ENCODE measurements around the gene UNC119B.

Gene UNC119B

DNA sequence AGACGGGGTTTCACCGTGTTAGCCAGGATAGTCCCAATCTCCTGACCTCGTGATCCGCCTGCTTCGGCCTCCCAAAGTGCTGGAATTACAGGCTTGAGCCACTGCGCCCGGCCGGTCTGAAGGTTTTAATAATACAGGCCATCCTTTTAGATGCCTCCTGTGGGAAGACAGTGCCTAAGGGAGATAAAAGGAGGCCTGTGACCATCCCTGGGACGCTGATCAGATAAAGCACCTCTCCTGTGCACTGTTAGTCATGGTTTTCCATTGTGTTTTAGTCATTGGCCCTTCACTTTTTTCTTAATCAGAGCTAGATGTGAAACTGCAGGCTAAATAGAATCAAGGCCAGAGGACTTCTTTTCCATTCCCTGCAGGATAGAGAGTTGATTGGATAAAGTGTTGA is 7.8 kb downstream of the UNC119B start:
- H3K36me3 ChIP-seq (ENCODE audit: control insufficient read depth, insufficient read depth, low read length) = peaks cover 55% of the 10 kb centered on the region
- no CpG with 5 or more reads among the region's 9 CpGs for WGBS (ENCODE audit: insufficient coverage, insufficient read length)
- H3K27me3 ChIP-seq (ENCODE audit: control insufficient read depth, insufficient read depth, low read length) = no peaks in the 10 kb centered on the region
- H3K4me1 ChIP-seq (ENCODE audit: control insufficient read depth, insufficient read depth, low read length) = no peaks in the 10 kb centered on the region
- H3K27ac ChIP-seq (ENCODE audit: low read length) = no peak overlapping the region
- H3K9me3 ChIP-seq (ENCODE audit: control insufficient read depth, insufficient read depth, low read length) = no peaks in the 10 kb centered on the region
- DNase-seq (ENCODE audit: low read depth, low spot score) = no peak
- no peak overlapping the region for H3K4me3 ChIP-seq (ENCODE audit: low read length)

DNA sequence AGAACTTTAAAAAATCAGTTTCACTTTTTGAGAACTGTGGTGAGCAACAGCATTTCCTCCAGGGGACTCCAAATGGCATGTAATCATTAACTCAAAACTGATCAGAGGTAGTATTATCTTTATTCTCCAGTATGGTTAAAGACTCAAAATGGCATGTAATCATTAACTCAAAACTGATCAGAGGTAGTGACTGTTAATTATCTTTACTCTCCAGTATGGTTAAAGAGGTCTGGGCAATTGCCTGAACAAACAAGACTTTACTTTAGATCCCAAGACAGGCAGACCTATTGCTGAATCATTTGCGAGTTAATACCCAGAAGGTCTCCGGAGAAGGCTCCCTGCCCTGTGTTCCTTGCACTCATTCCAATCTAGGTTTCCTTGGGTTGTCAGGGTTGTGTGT is 8.8 kb downstream of the UNC119B start:
- H3K4me3 ChIP-seq (ENCODE audit: low read length) = no peak overlapping the region
- peaks cover 53% of the 10 kb centered on the region for H3K36me3 ChIP-seq (ENCODE audit: control insufficient read depth, insufficient read depth, low read length)
- H3K27me3 ChIP-seq (ENCODE audit: control insufficient read depth, insufficient read depth, low read length) = no peaks in the 10 kb centered on the region
- H3K27ac ChIP-seq (ENCODE audit: low read length) = no peak overlapping the region
- H3K4me1 ChIP-seq (ENCODE audit: control insufficient read depth, insufficient read depth, low read length) = no peaks in the 10 kb centered on the region
- no peaks in the 10 kb centered on the region for H3K9me3 ChIP-seq (ENCODE audit: control insufficient read depth, insufficient read depth, low read length)
- no CpG with 5 or more reads among the region's 2 CpGs for WGBS (ENCODE audit: insufficient coverage, insufficient read length)
- DNase-seq (ENCODE audit: low read depth, low spot score) = no peak

DNA sequence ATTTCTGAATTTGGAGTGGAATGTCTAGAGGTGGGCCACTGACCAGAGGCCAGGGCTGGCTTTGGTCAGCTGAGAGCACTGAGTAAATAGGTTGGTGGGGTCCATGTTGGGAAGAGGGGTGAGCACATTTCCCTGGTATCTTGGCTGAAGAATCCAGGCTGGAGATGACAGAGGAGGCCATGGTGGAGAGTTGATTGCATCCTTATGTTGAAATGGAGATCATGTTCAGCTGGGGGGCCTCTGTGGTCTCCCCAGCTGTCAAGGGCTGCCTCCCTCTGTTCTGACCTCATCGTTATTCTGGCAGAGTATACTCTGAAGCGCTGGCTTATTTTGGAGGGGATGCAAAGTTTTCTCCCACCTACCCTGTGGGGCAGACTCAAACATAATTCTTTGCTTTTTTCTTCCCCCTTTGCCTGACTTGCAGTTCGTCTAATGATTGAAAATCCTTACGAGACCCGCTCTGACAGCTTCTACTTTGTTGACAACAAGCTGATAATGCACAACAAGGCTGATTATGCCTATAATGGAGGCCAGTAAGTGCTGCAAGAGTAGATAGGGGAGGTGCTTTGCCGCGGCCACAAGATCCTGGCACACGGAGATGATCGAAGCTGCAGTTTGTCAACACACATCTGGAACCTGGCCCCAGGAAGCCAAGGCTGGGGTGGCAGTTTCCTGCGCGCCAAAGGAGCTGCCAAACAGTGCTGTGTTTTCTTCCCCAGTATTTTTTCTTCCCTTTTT is 9.4 kb downstream of the UNC119B start:
- Histone ChIP-seq H3K27ac (ENCODE audit: low read length) (no peak overlapping the region), H3K27me3 (ENCODE audit: control insufficient read depth, insufficient read depth, low read length) (no peaks in the 10 kb centered on the region), H3K4me1 (ENCODE audit: control insufficient read depth, insufficient read depth, low read length) (no peaks in the 10 kb centered on the region), H3K4me3 (ENCODE audit: low read length) (no peak overlapping the region), H3K36me3 (ENCODE audit: control insufficient read depth, insufficient read depth, low read length) (peaks cover 50% of the 10 kb centered on the region), H3K9me3 (ENCODE audit: control insufficient read depth, insufficient read depth, low read length) (no peaks in the 10 kb centered on the region)
- WGBS (ENCODE audit: insufficient coverage, insufficient read length) = no CpG with 5 or more reads among the region's 11 CpGs
- no peak for DNase-seq (ENCODE audit: low read depth, low spot score)

DNA sequence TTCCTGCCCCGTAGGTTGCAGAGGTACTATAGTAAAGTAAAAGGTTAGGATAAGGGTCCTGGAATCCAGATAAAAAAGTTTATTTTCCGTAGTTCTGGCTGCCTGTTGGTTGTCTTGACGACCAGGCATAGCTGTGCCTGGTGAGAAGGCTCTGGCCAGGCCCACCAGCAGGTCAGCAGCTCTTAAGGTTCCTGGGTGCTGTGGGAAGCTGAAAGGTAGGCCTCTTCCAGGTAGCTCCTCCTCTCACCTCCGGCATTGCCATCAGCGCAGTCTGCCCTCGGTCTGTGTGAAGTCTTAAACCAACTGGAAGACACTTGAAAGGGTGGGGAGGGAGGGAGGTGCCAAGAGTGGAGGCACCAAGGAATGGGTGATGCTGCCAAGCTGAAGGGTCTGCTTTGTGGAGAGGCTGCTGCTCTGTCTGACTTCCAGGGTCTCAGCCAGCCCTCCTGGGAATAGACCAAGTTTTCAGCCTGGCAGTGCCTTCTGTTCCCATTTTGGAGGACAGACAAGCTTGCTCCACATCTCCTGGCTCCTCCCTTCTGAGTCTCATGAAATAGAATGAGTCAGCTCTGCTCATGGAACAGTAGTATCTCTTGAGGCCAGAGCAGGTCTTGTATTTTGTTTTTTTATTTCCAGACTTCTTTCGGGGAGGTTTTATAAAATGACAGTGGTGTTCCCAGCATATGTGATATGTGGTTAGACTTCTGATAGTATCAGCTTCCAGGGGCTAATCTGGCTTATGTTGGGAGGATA is 10.2 kb downstream of the UNC119B start:
- Histone ChIP-seq H3K4me1 (ENCODE audit: control insufficient read depth, insufficient read depth, low read length) (no peaks in the 10 kb centered on the region), H3K27ac (ENCODE audit: low read length) (no peak overlapping the region), H3K4me3 (ENCODE audit: low read length) (no peak overlapping the region), H3K36me3 (ENCODE audit: control insufficient read depth, insufficient read depth, low read length) (peaks cover 45% of the 10 kb centered on the region), H3K9me3 (ENCODE audit: control insufficient read depth, insufficient read depth, low read length) (no peaks in the 10 kb centered on the region), H3K27me3 (ENCODE audit: control insufficient read depth, insufficient read depth, low read length) (no peaks in the 10 kb centered on the region)
- WGBS (ENCODE audit: insufficient coverage, insufficient read length) = no CpG with 5 or more reads among the region's 7 CpGs
- DNase-seq (ENCODE audit: low read depth, low spot score) = no peak

DNA sequence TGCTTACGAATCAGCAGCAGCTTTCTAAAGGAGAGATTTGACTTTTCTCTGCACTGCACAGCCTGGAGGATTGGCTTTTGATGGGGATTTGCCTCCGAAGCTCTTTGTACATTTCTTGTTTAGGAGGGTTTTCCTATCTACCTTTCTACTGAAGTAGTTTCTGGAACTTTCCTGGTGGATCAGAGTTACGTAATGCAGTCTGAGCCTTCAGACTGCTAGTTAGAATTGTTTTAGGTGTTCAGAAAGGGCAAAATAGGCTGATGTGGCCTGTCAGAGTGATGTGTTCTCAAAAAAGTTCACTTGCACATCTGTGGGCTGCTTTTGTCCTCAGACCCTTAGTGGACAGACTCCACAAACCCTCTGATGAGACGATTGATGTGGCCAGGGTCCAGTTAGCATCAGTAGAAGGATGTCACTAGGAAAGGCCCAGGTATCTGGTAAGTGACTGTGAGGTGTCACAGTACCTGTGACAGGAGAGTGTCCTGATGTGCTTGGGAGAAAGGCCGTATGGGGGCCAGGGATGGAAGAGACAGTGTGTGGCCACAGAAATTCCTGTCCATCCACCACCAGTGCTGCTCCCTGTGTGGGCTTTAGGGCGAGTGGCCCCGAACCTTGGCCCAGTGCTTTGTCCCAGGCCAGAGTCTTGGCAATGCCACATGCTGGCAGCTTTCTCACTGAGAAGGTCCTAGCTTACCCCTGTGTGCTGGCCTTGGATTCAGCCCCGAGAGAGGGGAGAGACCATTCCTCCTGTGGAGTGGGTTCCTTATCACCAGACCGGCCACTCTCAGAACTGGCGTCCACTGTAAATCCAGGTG is 10.9 kb downstream of the UNC119B start:
- no peaks in the 10 kb centered on the region for H3K4me1 ChIP-seq (ENCODE audit: control insufficient read depth, insufficient read depth, low read length)
- no peak overlapping the region for H3K4me3 ChIP-seq (ENCODE audit: low read length)
- H3K36me3 ChIP-seq (ENCODE audit: control insufficient read depth, insufficient read depth, low read length) = peaks cover 45% of the 10 kb centered on the region
- no peak for DNase-seq (ENCODE audit: low read depth, low spot score)
- H3K27ac ChIP-seq (ENCODE audit: low read length) = no peak overlapping the region
- H3K27me3 ChIP-seq (ENCODE audit: control insufficient read depth, insufficient read depth, low read length) = no peaks in the 10 kb centered on the region
- H3K9me3 ChIP-seq (ENCODE audit: control insufficient read depth, insufficient read depth, low read length) = no peaks in the 10 kb centered on the region
- no CpG with 5 or more reads among the region's 10 CpGs for WGBS (ENCODE audit: insufficient coverage, insufficient read length)

DNA sequence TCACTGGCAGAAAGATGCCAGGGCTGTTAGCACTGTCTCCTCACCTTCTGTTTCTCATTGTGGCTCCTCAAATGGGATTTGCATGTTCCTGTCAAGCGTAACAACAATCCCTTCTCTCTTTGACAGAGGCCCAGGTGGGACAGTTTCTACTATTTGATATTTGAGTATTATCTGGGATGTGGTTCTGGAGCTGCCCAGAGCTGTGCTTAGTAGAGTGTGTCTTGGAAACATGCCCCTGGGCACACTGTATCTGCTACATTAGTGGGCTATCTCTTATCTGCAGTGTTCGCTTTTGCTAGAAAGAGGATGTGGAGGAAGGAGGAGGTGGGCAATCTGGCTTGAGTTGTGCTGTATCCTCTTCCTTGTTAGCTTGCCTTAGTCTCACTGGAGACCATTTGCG is 11.6 kb downstream of the UNC119B start:
- peaks cover 38% of the 10 kb centered on the region for H3K36me3 ChIP-seq (ENCODE audit: control insufficient read depth, insufficient read depth, low read length)
- no peak overlapping the region for H3K27ac ChIP-seq (ENCODE audit: low read length)
- H3K4me3 ChIP-seq (ENCODE audit: low read length) = no peak overlapping the region
- DNase-seq (ENCODE audit: low read depth, low spot score) = no peak
- no CpG with 5 or more reads among the region's 3 CpGs for WGBS (ENCODE audit: insufficient coverage, insufficient read length)
- H3K27me3 ChIP-seq (ENCODE audit: control insufficient read depth, insufficient read depth, low read length) = no peaks in the 10 kb centered on the region
- no peaks in the 10 kb centered on the region for H3K9me3 ChIP-seq (ENCODE audit: control insufficient read depth, insufficient read depth, low read length)
- no peaks in the 10 kb centered on the region for H3K4me1 ChIP-seq (ENCODE audit: control insufficient read depth, insufficient read depth, low read length)

DNA sequence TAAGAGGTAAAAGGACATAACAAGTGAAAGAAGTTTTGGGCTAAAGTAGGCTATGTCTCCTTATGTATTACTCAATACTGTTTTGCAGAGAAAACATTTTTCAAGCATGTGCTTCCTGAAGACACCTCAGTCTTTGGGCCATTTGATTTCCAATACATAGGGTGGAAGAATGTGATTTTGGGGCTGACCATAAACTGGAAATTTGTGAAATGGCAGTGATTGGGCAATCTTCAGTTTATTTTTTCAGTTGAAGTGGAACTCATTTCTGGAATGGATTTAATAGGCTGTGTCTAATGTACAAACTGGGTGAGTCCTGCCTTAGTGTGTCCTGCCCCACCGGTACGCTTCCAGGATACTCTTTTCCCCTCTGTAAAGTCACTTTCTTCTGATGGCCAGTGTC is 12.5 kb downstream of the UNC119B start:
- Histone ChIP-seq H3K36me3 (ENCODE audit: control insufficient read depth, insufficient read depth, low read length) (peaks cover 36% of the 10 kb centered on the region), H3K9me3 (ENCODE audit: control insufficient read depth, insufficient read depth, low read length) (no peaks in the 10 kb centered on the region), H3K4me3 (ENCODE audit: low read length) (no peak overlapping the region), H3K27me3 (ENCODE audit: control insufficient read depth, insufficient read depth, low read length) (no peaks in the 10 kb centered on the region), H3K4me1 (ENCODE audit: control insufficient read depth, insufficient read depth, low read length) (no peaks in the 10 kb centered on the region), H3K27ac (ENCODE audit: low read length) (no peak overlapping the region)
- no CpG with 5 or more reads among the region's 2 CpGs for WGBS (ENCODE audit: insufficient coverage, insufficient read length)
- DNase-seq (ENCODE audit: low read depth, low spot score) = no peak

DNA sequence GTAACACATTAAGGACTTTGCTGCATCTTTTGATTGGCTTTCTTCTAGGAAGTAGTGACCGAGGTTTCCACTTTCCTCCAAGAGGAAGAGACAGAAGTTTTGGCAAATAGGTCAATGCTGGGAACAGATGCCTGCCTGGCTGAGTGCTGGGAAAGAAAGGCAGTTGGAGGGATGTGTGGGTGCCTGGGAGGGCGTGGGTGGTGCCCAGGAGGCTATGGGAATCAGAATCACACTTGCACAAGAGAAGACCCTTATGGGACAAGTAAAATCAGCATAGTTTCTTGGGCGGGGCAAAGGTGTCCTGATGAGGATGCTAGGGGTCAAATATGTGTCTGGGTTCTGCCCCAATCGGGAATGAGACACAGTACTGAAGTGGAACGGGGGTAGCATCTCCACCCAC is 14.5 kb downstream of the UNC119B start:
- H3K36me3 ChIP-seq (ENCODE audit: control insufficient read depth, insufficient read depth, low read length) = peaks cover 24% of the 10 kb centered on the region

DNA sequence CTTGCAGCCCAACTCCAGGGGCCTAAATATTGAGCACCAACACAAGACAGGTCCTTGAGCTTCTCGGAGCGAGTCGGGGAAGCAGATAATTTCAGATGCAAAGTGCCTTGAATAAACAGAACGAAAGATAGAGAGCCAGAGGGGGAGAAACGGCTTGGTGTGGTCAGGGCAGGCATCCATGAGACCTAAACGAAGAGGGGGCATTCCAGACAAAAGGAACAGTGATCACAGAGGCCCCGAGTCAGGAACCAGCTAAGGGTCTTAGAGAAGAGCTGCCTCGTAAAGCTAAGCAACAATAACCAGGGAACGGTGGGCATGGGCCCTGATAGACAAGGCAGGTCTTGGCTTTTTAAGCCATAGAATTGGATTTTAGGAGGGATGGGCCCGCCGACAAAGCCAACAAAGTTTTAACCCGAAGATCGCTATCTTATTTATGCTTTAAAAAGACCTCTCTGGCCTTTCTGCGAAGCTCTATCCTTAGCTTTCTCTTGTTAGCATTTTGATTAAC is 14.9 kb downstream of the UNC119B start:
- Histone ChIP-seq H3K27me3 (ENCODE audit: control insufficient read depth, insufficient read depth, low read length) (no peaks in the 10 kb centered on the region), H3K36me3 (ENCODE audit: control insufficient read depth, insufficient read depth, low read length) (peaks cover 19% of the 10 kb centered on the region), H3K4me3 (ENCODE audit: low read length) (peak overlapping the region; percentile 11; the same call in 1 of the 2 replicates), H3K4me1 (ENCODE audit: control insufficient read depth, insufficient read depth, low read length) (no peaks in the 10 kb centered on the region), H3K27ac (ENCODE audit: low read length) (no peak overlapping the region), H3K9me3 (ENCODE audit: control insufficient read depth, insufficient read depth, low read length) (no peaks in the 10 kb centered on the region)
- WGBS (ENCODE audit: insufficient coverage, insufficient read length) = no CpG with 5 or more reads among the region's 14 CpGs
- no peak for DNase-seq (ENCODE audit: low read depth, low spot score)

More for the DNA sequence above, 14.5 kb downstream of the UNC119B start:
- no peak overlapping the region for H3K4me3 ChIP-seq (ENCODE audit: low read length)
- no peaks in the 10 kb centered on the region for H3K9me3 ChIP-seq (ENCODE audit: control insufficient read depth, insufficient read depth, low read length)
- no peak overlapping the region for H3K27ac ChIP-seq (ENCODE audit: low read length)
- DNase-seq (ENCODE audit: low read depth, low spot score) = no peak
- no peaks in the 10 kb centered on the region for H3K4me1 ChIP-seq (ENCODE audit: control insufficient read depth, insufficient read depth, low read length)
- WGBS (ENCODE audit: insufficient coverage, insufficient read length) = no CpG with 5 or more reads among the region's 5 CpGs
- no peaks in the 10 kb centered on the region for H3K27me3 ChIP-seq (ENCODE audit: control insufficient read depth, insufficient read depth, low read length)
